HEK293 (cell line): Measurements from ENCODE around the gene MLEC.

ENCODE experiments used
- BCL11A ChIP-seq: fragments of 450-650 bp; formaldehyde crosslinking; IDR thresholded peaks from 2 replicates; pipeline ENCODE4 v1.5.1; 2016; ENCODE audit warnings: low read depth, missing biosample characterization, missing genetic modification characterization
- CTCF ChIP-seq: fragments of 450-650 bp; formaldehyde crosslinking; IDR thresholded peaks from 2 replicates; pipeline ENCODE4 v1.5.1; 2016; ENCODE audit warnings: missing biosample characterization, missing genetic modification characterization
- GFI1B ChIP-seq: fragments of 450-650 bp; formaldehyde crosslinking; IDR thresholded peaks from 2 replicates; pipeline ENCODE4 v1.5.1; 2016; ENCODE audit warnings: missing biosample characterization, missing genetic modification characterization
- MZF1 ChIP-seq: fragments of 450-650 bp; formaldehyde crosslinking; IDR thresholded peaks from 2 replicates; pipeline ENCODE4 v1.5.1; 2017; ENCODE audit warnings: missing biosample characterization, missing genetic modification characterization, borderline replicate concordance
- PRDM4 ChIP-seq: fragments of 450-650 bp; formaldehyde crosslinking; IDR thresholded peaks from 2 replicates; pipeline ENCODE4 v1.5.1; 2017; ENCODE audit warnings: missing biosample characterization, missing genetic modification characterization
- REPIN1 ChIP-seq: fragments of 450-650 bp; formaldehyde crosslinking; IDR thresholded peaks from 2 replicates; pipeline ENCODE4 v1.5.1; 2017; ENCODE audit warnings: missing biosample characterization, missing genetic modification characterization, low read depth
- SALL2 ChIP-seq: fragments of 450-650 bp; formaldehyde crosslinking; IDR thresholded peaks from 2 replicates; pipeline ENCODE4 v1.5.0; 2017; ENCODE audit warnings: missing biosample characterization, mild to moderate bottlenecking, missing genetic modification characterization, borderline replicate concordance
- SP2 ChIP-seq: fragments of 450-650 bp; formaldehyde crosslinking; IDR thresholded peaks from 2 replicates; pipeline ENCODE4 v1.5.1; 2016; ENCODE audit warnings: missing biosample characterization, missing genetic modification characterization
- TCF7L2 ChIP-seq: IDR thresholded peaks from 2 replicates; pipeline ENCODE4 v1.6.1; 2011; ENCODE audit warnings: low read depth, mild to moderate bottlenecking, inconsistent platforms, low read length, moderate library complexity, borderline replicate concordance
- TRIM28 ChIP-seq: IDR thresholded peaks from 2 replicates; pipeline ENCODE4 v1.6.1; 2011; ENCODE audit warnings: low read length, control low read depth, borderline replicate concordance
- ZBTB11 ChIP-seq: fragments of 450-650 bp; formaldehyde crosslinking; conservative IDR thresholded peaks from 2 replicates; pipeline ENCODE4 v1.5.1; 2016; ENCODE audit warnings: low read depth, missing biosample characterization, missing genetic modification characterization
- ZNF148 ChIP-seq: fragments of 450-650 bp; formaldehyde crosslinking; IDR thresholded peaks from 2 replicates; pipeline ENCODE4 v1.5.0; 2017; ENCODE audit warnings: missing biosample characterization, missing genetic modification characterization, borderline replicate concordance
- ZNF155 ChIP-seq: fragments of 450-650 bp; formaldehyde crosslinking; IDR thresholded peaks from 2 replicates; pipeline ENCODE4 v1.5.1; 2016; ENCODE audit warnings: missing biosample characterization, missing genetic modification characterization
- ZNF2 ChIP-seq: fragments of 450-650 bp; formaldehyde crosslinking; IDR thresholded peaks from 2 replicates; pipeline ENCODE4 v1.5.1; 2016; ENCODE audit warnings: missing biosample characterization, missing genetic modification characterization
- ZNF223 ChIP-seq: fragments of 450-650 bp; formaldehyde crosslinking; IDR thresholded peaks from 2 replicates; pipeline ENCODE4 v1.5.1; 2016; ENCODE audit warnings: missing biosample characterization, missing genetic modification characterization
- ZNF354C ChIP-seq: fragments of 450-650 bp; formaldehyde crosslinking; IDR thresholded peaks from 2 replicates; pipeline ENCODE4 v1.5.1; 2016; ENCODE audit warnings: missing biosample characterization, missing genetic modification characterization, low read depth, borderline replicate concordance
- ZNF362 ChIP-seq: fragments of 450-650 bp; formaldehyde crosslinking; IDR thresholded peaks from 2 replicates; pipeline ENCODE4 v1.5.1; 2016; ENCODE audit warnings: missing biosample characterization, missing genetic modification characterization
- ZNF433 ChIP-seq: fragments of 450-650 bp; formaldehyde crosslinking; IDR thresholded peaks from 2 replicates; pipeline ENCODE4 v1.5.1; 2016; ENCODE audit warnings: missing biosample characterization, missing genetic modification characterization, low read depth
- ZNF621 ChIP-seq: fragments of 450-650 bp; formaldehyde crosslinking; IDR thresholded peaks from 2 replicates; pipeline ENCODE4 v1.5.1; 2017; ENCODE audit warnings: missing biosample characterization, missing genetic modification characterization
- ZNF623 ChIP-seq: fragments of 450-650 bp; formaldehyde crosslinking; IDR thresholded peaks from 2 replicates; pipeline ENCODE4 v1.5.1; 2016; ENCODE audit warnings: missing biosample characterization, missing genetic modification characterization
- ZNF777 ChIP-seq: fragments of 450-650 bp; formaldehyde crosslinking; IDR thresholded peaks from 2 replicates; pipeline ENCODE4 v1.5.1; 2017; ENCODE audit warnings: missing biosample characterization, missing genetic modification characterization, borderline replicate concordance
- ZSCAN4 ChIP-seq: fragments of 450-650 bp; formaldehyde crosslinking; IDR thresholded peaks from 2 replicates; pipeline ENCODE4 v1.5.1; 2017; ENCODE audit warnings: missing biosample characterization, missing genetic modification characterization
- TF ChIP-seq, protein P1 (sequence below): fragments of 450-650 bp; formaldehyde crosslinking; IDR thresholded peaks from 2 replicates; pipeline ENCODE4 v1.5.1; 2016; ENCODE audit warnings: missing biosample characterization, missing genetic modification characterization

Gene MLEC

DNA sequence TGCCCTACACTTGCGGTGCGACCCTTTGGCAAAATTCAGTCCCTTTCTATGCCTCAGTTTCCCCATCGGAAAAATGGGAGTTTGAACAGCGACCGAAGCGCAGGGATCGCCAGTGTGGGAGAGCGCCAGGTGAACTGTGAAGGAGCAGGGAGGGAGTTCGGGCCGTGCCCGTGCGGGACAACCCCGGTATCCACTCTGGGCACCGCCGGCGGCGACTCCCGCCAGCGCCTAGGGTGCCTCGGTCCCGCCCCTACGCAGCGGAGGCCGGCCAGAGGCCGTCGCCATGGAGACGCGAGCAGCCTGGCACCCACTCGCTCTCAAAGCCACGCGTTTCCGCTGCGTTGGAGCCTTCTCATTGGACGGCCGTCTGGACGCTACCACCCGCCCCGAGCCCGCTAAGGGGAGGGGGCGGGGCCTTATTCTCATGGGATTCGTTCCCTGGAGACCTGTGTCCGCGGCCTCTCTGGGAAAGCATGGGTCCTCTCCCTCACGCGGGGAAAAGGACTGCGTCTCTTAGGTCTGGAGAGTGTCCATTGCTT lies 729 bp upstream of the MLEC start (continued):
- TF ChIP-seq ZBTB11 (tag by site-specific recombination) (no peak), BCL11A (tag by site-specific recombination) (no peak), REPIN1 (tag by site-specific recombination) (no peak), PRDM4 (peak; percentile 18; the same call in 1 of the 2 replicates), ZNF621 (no peak), ZSCAN4 (tag by site-specific recombination) (no peak), ZNF223 (tag by site-specific recombination) (no peak), TRIM28 (no peak), ZNF354C (tag by site-specific recombination) (no peak), ZNF155 (no peak), ZNF433 (tag by site-specific recombination) (no peak), ZNF623 (tag by site-specific recombination) (no peak), CTCF (no peak), ZNF2 (tag by site-specific recombination) (peak; percentile 21; the same call in 1 of the 2 replicates), SALL2 (tag by site-specific recombination) (no peak), SP2 (peak; percentile 93), GFI1B (tag by site-specific recombination) (no peak), ZNF362 (tag by site-specific recombination) (no peak; the same call in none of the 2 replicates), MZF1 (tag by site-specific recombination) (no peak), ZNF148 (tag by site-specific recombination) (no peak), ZNF777 (tag by site-specific recombination) (no peak), TCF7L2 (no peak)
- TF ChIP-seq, protein P1, sequence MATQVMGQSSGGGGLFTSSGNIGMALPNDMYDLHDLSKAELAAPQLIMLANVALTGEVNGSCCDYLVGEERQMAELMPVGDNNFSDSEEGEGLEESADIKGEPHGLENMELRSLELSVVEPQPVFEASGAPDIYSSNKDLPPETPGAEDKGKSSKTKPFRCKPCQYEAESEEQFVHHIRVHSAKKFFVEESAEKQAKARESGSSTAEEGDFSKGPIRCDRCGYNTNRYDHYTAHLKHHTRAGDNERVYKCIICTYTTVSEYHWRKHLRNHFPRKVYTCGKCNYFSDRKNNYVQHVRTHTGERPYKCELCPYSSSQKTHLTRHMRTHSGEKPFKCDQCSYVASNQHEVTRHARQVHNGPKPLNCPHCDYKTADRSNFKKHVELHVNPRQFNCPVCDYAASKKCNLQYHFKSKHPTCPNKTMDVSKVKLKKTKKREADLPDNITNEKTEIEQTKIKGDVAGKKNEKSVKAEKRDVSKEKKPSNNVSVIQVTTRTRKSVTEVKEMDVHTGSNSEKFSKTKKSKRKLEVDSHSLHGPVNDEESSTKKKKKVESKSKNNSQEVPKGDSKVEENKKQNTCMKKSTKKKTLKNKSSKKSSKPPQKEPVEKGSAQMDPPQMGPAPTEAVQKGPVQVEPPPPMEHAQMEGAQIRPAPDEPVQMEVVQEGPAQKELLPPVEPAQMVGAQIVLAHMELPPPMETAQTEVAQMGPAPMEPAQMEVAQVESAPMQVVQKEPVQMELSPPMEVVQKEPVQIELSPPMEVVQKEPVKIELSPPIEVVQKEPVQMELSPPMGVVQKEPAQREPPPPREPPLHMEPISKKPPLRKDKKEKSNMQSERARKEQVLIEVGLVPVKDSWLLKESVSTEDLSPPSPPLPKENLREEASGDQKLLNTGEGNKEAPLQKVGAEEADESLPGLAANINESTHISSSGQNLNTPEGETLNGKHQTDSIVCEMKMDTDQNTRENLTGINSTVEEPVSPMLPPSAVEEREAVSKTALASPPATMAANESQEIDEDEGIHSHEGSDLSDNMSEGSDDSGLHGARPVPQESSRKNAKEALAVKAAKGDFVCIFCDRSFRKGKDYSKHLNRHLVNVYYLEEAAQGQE (tag by site-specific recombination) = no peak; the same call in 1 of the 2 replicates
